Keratinocyte (primary cell): ENCODE measurements around the gene TMCO6. TPM values are rescaled to one million over a fixed set of nuclear protein-coding genes. Genes with fewer than 3 reads are reported as not detected.
"Not testable (repeated sequence)": the region's sequence is repeated elsewhere in the genome, so short reads cannot be mapped to it uniquely, and the experiment has no call there.

Experiments
- DNase-seq: peaks from one replicate; pipeline ENCODE4 v3.0.0-alpha.2; 2011; ENCODE audit warnings: low read depth, missing footprints, low spot score
- FAIRE-seq: peaks from 2 replicates; lab custom pipeline; 2011; peaks lifted over from hg19 to GRCh38; lab: Jason Lieb, UNC
- H2AFZ ChIP-seq: 2 replicates; pipeline ENCODE4 v1.6.0; 2012; ENCODE audit warnings: low read length, control low read depth, inconsistent platforms; ENCODE audit not compliant: control insufficient read depth
- H3K27ac ChIP-seq: 2 replicates; pipeline ENCODE4 v1.5.1; 2011; ENCODE audit warnings: low read length; ENCODE audit not compliant: control insufficient read depth, insufficient read depth
- H3K27me3 ChIP-seq: 3 replicates; pipeline ENCODE4 v1.6.0; 2011; ENCODE audit warnings: low read length; ENCODE audit not compliant: control insufficient read depth, insufficient read depth; ENCODE audit errors: extremely low read depth
- H3K36me3 ChIP-seq, 2 experiments: 2 replicates in 1 of 2; 3 replicates in 1 of 2; pipeline ENCODE4 v1.5.1; 2011; ENCODE audit warnings: low read length in 2 of 2, mild to moderate bottlenecking in 1 of 2; ENCODE audit not compliant: control insufficient read depth in 2 of 2, insufficient read depth in 2 of 2; ENCODE audit errors: extremely low read depth in 1 of 2
- H3K4me1 ChIP-seq: 3 replicates; pipeline ENCODE4 v1.5.1; 2011; ENCODE audit warnings: low read length; ENCODE audit not compliant: control insufficient read depth, insufficient read depth; ENCODE audit errors: extremely low read depth
- H3K4me2 ChIP-seq: 3 replicates; pipeline ENCODE4 v1.6.0; 2011; ENCODE audit warnings: low read depth, low read length; ENCODE audit not compliant: control insufficient read depth, insufficient read depth; ENCODE audit errors: extremely low read depth
- H3K4me3 ChIP-seq, 3 experiments: fragments of 200-600 bp in 1 of 3; sonication (generic) in 1 of 3; 2 replicates in 2 of 3; 3 replicates in 1 of 3; pipeline ENCODE4 v1.5.1; 2011 to 2016; ENCODE audit warnings: low read length in 3 of 3, mild to moderate bottlenecking in 3 of 3, control low read depth in 2 of 3, inconsistent platforms in 1 of 3, low read depth in 1 of 3, mixed read lengths in 1 of 3, mixed run types in 1 of 3, moderate library complexity in 1 of 3; ENCODE audit not compliant: control insufficient read depth in 2 of 3, insufficient read depth in 2 of 3; ENCODE audit errors: extremely low read depth in 1 of 3
- H3K79me2 ChIP-seq: 2 replicates; pipeline ENCODE4 v1.6.0; 2012; ENCODE audit warnings: low read length; ENCODE audit not compliant: control insufficient read depth, insufficient read depth
- H3K9ac ChIP-seq: 3 replicates; pipeline ENCODE4 v1.6.0; 2011; ENCODE audit warnings: low read length; ENCODE audit not compliant: control insufficient read depth, insufficient read depth; ENCODE audit errors: extremely low read depth
- H3K9me1 ChIP-seq: 3 replicates; pipeline ENCODE4 v1.6.0; 2011; ENCODE audit warnings: low read length; ENCODE audit not compliant: control insufficient read depth, insufficient read depth; ENCODE audit errors: extremely low read depth
- H3K9me3 ChIP-seq: 2 replicates; pipeline ENCODE4 v1.5.1; 2012; ENCODE audit warnings: low read depth, low read length; ENCODE audit not compliant: control insufficient read depth
- H4K20me1 ChIP-seq: 3 replicates; pipeline ENCODE4 v1.6.0; 2011; ENCODE audit warnings: low read length; ENCODE audit not compliant: control insufficient read depth, insufficient read depth; ENCODE audit errors: extremely low read depth
- CTCF ChIP-seq, 3 experiments: IDR thresholded peaks in 1 of 3; conservative IDR thresholded peaks in 1 of 3; optimal IDR thresholded peaks in 1 of 3; 2 replicates in 2 of 3; 3 replicates in 1 of 3; pipeline versions ENCODE3 to v1.5.1; 2011; ENCODE audit warnings: low read length in 3 of 3, mild to moderate bottlenecking in 3 of 3, moderate library complexity in 2 of 3, control low read depth in 1 of 3, inconsistent platforms in 1 of 3; ENCODE audit not compliant: insufficient read depth in 2 of 3; ENCODE audit errors: extremely low read depth in 1 of 3
- EZH2 ChIP-seq: IDR thresholded peaks from one replicate; pipeline ENCODE4 v1.6.1; 2012; ENCODE audit warnings: inconsistent platforms, mild to moderate bottlenecking, low read length, moderate library complexity
- dilution Hi-C: fragments of 300-500 bp; cut with MboI; formaldehyde crosslinking; loops from one replicate; pipeline ENCODE4 v1.7.0; 2020; ENCODE audit warnings: low sequenced_read_pairs; ENCODE audit not compliant: extremely low pct_ligation_motif_present
- polyA plus RNA-seq, 5 experiments: library from polyadenylated mRNA; depleted of rRNA in 3 of 5; stranded (reverse) in 3 of 5; stranded (forward) in 1 of 5; unstranded in 1 of 5; fragments of >200 nt; gene quantifications; 1 replicate in 1 of 5; 2 replicates in 3 of 5; 3 replicates in 1 of 5; pipeline versions ENCODE4 v1.2.1 to v1.2.3, GENCODE V29; 2011 to 2012; ENCODE audit warnings: missing spikeins in 2 of 5, low read depth in 1 of 5, low replicate concordance in 1 of 5

TMCO6 gene
- polyA plus RNA-seq, 1 donor (not counting 4 experiments of a cell fraction or from before 2014, with no cell fraction given), result 7.6 TPM

- Histone ChIP-seq H3K9me3 (no peaks in the 10 kb centered on the region), H3K36me3 (no peaks in the 10 kb centered on the region), H2AFZ (no peak overlapping the region), H3K9me1 (no peaks in the 10 kb centered on the region), H3K4me3 (no peak overlapping the region), H3K4me1 (peaks cover 8% of the 10 kb centered on the region), H4K20me1 (no peaks in the 10 kb centered on the region), H3K9ac (no peak overlapping the region), H3K4me2 (no peak overlapping the region), H3K27ac (no peak overlapping the region), H3K27me3 (no peaks in the 10 kb centered on the region), H3K79me2 (no peaks in the 10 kb centered on the region)
- dilution Hi-C loops, result no loop called here
- DNase-seq, result no peak
- TF ChIP-seq CTCF (optimal IDR thresholded peaks at IDR 0.05 in 1 of 3, IDR thresholded peaks at IDR 0.05 in 1 of 3, conservative IDR thresholded peaks at IDR 0.05 in 1 of 3; ENCODE audit: extremely low read depth in 1 of 3, insufficient read depth in 2 of 3, low read length in 3 of 3), result no peak
- TF ChIP-seq EZH2, result no peak
- no peak for FAIRE-seq
Measured at GRCh38 chr5:140611020-140611521, 28.2 kb upstream of the TMCO6 start.

- FAIRE-seq, result no peak
Measured at GRCh38 chr5:140622301-140622700, 16.9 kb upstream of the TMCO6 start.

GRCh38 chr5:140623061-140623460 is 16.2 kb upstream of the TMCO6 start:
- H3K27ac ChIP-seq, H3K9me3 ChIP-seq, H3K27me3 ChIP-seq, H3K9ac ChIP-seq, H3K4me3 ChIP-seq, H3K4me1 ChIP-seq, H4K20me1 ChIP-seq, H3K4me2 ChIP-seq, H3K36me3 ChIP-seq, FAIRE-seq, DNase-seq, dilution Hi-C loops, H3K9me1 ChIP-seq, H2AFZ ChIP-seq, H3K79me2 ChIP-seq: not testable (repeated sequence)

More at GRCh38 chr5:140622301-140622700, 16.9 kb upstream of the TMCO6 start:
- Histone ChIP-seq H3K9me1 (no peaks in the 10 kb centered on the region), H3K4me2 (no peak overlapping the region), H4K20me1 (no peaks in the 10 kb centered on the region), H3K27ac (no peak overlapping the region), H3K9ac (no peak overlapping the region), H3K4me1 (no peaks in the 10 kb centered on the region), H3K9me3 (no peaks in the 10 kb centered on the region), H3K36me3 (no peaks in the 10 kb centered on the region), H3K4me3 (no peak overlapping the region), H2AFZ (no peak overlapping the region), H3K79me2 (no peaks in the 10 kb centered on the region), H3K27me3 (no peaks in the 10 kb centered on the region)
- no peak for DNase-seq
- dilution Hi-C loops, result no loop called here
- TF ChIP-seq CTCF (optimal IDR thresholded peaks at IDR 0.05 in 1 of 3, IDR thresholded peaks at IDR 0.05 in 1 of 3, conservative IDR thresholded peaks at IDR 0.05 in 1 of 3; ENCODE audit: extremely low read depth in 1 of 3, insufficient read depth in 2 of 3, low read length in 3 of 3), result no peak

- H2AFZ ChIP-seq, H3K4me2 ChIP-seq, H3K27ac ChIP-seq, dilution Hi-C loops, DNase-seq, H3K36me3 ChIP-seq, H4K20me1 ChIP-seq, H3K9ac ChIP-seq, FAIRE-seq, H3K4me3 ChIP-seq, H3K9me3 ChIP-seq, H3K4me1 ChIP-seq, H3K27me3 ChIP-seq, H3K79me2 ChIP-seq, H3K9me1 ChIP-seq: not testable (repeated sequence)
Measured at GRCh38 chr5:140624886-140625285, 14.4 kb upstream of the TMCO6 start.
